MCF 10A (cell line): ENCODE measurements around the gene EPB41L1. TPM values are rescaled to one million over a fixed set of nuclear protein-coding genes. Genes with fewer than 3 reads are reported as not detected.

Experiments
- BruUV-seq: library from RNA; stranded (reverse); fragments of 400-500 nt; replicated peaks from 2 replicates; lab custom pipeline; 2021; lab: Mats Ljungman, UMichigan
- CTCF ChIA-PET: fragments of 300-600 bp; sonication (Branson Sonifier 250); formaldehyde crosslinking; extraction: SDS; loops from one replicate; lab custom pipeline; 2021; ENCODE audit warnings: antibody characterized with exemption, inconsistent platforms; lab: Yijun Ruan, JAX
- POLR2A ChIA-PET: fragments of 300-600, 350-650 bp; sonication (Branson Sonifier 250); formaldehyde crosslinking; extraction: SDS; loops from one replicate; lab custom pipeline; 2020; ENCODE audit warnings: antibody characterized with exemption, inconsistent platforms; lab: Yijun Ruan, JAX
- DNase-seq: peaks from one replicate; pipeline ENCODE4 v3.0.0-alpha.2; 2018; ENCODE audit not compliant: unreplicated experiment
- H3K27ac Mint-ChIP-seq: one replicate; pipeline ENCODE4 v1.8.0; 2022; ENCODE audit warnings: mild to moderate bottlenecking, low read depth, mixed read lengths; ENCODE audit not compliant: unreplicated experiment
- H3K27me3 Mint-ChIP-seq: one replicate; pipeline ENCODE4 v1.8.0; 2022; ENCODE audit warnings: mixed read lengths; ENCODE audit not compliant: insufficient read depth, unreplicated experiment
- H3K36me3 Mint-ChIP-seq: one replicate; pipeline ENCODE4 v1.8.0; 2022; ENCODE audit warnings: mild to moderate bottlenecking, moderate library complexity, mixed read lengths; ENCODE audit not compliant: insufficient read depth, unreplicated experiment
- H3K4me1 Mint-ChIP-seq: one replicate; pipeline ENCODE4 v1.8.0; 2022; ENCODE audit warnings: mixed read lengths; ENCODE audit not compliant: insufficient read depth, unreplicated experiment
- H3K4me3 Mint-ChIP-seq: one replicate; pipeline ENCODE4 v1.8.0; 2022; ENCODE audit warnings: mild to moderate bottlenecking, moderate library complexity, mixed read lengths; ENCODE audit not compliant: unreplicated experiment
- H3K9me3 Mint-ChIP-seq: one replicate; pipeline ENCODE4 v1.8.0; 2022; ENCODE audit warnings: mixed read lengths; ENCODE audit not compliant: unreplicated experiment
- CTCF ChIP-seq: fragments of 200-600 bp; IDR thresholded peaks from one replicate; pipeline ENCODE4 v1.8.0; 2022; ENCODE audit warnings: antibody characterized with exemption, mild to moderate bottlenecking; ENCODE audit not compliant: unreplicated experiment
- intact Hi-C: fragments of 100-400 bp; cut with micrococcal nuclease; formaldehyde crosslinking; loops from 2 replicates; pipeline ENCODE4 v1.14.1; 2022
- total RNA-seq: library from RNA; stranded (reverse); gene quantifications from 2 replicates; pipeline ENCODE4 v1.2.3, GENCODE V29; 2022

EPB41L1 gene
- total RNA-seq, 1 experiment from 2014 or later = 10.1 TPM

- DNase-seq = no peak
- H3K4me1 Mint-ChIP-seq = no peaks in the 10 kb centered on the region
- no peaks in the 10 kb centered on the region for H3K36me3 Mint-ChIP-seq
- H3K27ac Mint-ChIP-seq = no peak overlapping the region
- intact Hi-C loops = no loop called here
- CTCF ChIA-PET = interaction anchor here (0.8 to 2.7 kb wide), 3 partner anchors 10 to 171 kb away, joined by 3 to 8 read pairs (median 3); no protein-coding TSS in a partner anchor
- POLR2A ChIA-PET = interaction anchor here (0.7 kb wide), 2 partner anchors 47 to 160 kb away, joined by 3 read pairs; no protein-coding TSS in a partner anchor
- H3K27me3 Mint-ChIP-seq = no peaks in the 10 kb centered on the region
- H3K4me3 Mint-ChIP-seq = no peak overlapping the region
- no peak for TF ChIP-seq CTCF
- H3K9me3 Mint-ChIP-seq = no peaks in the 10 kb centered on the region
- BruUV-seq = no TSS peak
Measured at GRCh38 chr20:36268440-36269342, 114.2 kb downstream of the EPB41L1 start.

GRCh38 chr20:36269507-36269906 is 115.0 kb downstream of the EPB41L1 start:
- ChIA-PET CTCF (interaction anchor here (1.3 to 2.7 kb wide), 2 partner anchors 9 to 170 kb away, joined by 3 to 8 read pairs; no protein-coding TSS in a partner anchor), POLR2A (no interaction called here)
- no peak for TF ChIP-seq CTCF
- intact Hi-C loops = no loop called here
- no peaks in the 10 kb centered on the region for H3K4me1 Mint-ChIP-seq
- H3K27ac Mint-ChIP-seq = no peak overlapping the region
- no peak for DNase-seq
- no peaks in the 10 kb centered on the region for H3K36me3 Mint-ChIP-seq
- BruUV-seq = no TSS peak
- H3K27me3 Mint-ChIP-seq = no peaks in the 10 kb centered on the region
- no peak overlapping the region for H3K4me3 Mint-ChIP-seq
- H3K9me3 Mint-ChIP-seq = no peaks in the 10 kb centered on the region

GRCh38 chr20:36270744-36271638 is 116.5 kb downstream of the EPB41L1 start:
- no peak overlapping the region for H3K4me3 Mint-ChIP-seq
- no peaks in the 10 kb centered on the region for H3K4me1 Mint-ChIP-seq
- BruUV-seq = no TSS peak
- no peaks in the 10 kb centered on the region for H3K36me3 Mint-ChIP-seq
- H3K27ac Mint-ChIP-seq = no peak overlapping the region
- no peaks in the 10 kb centered on the region for H3K9me3 Mint-ChIP-seq
- ChIA-PET POLR2A (interaction anchor here (0.6 to 1.3 kb wide), 2 partner anchors 10 to 159 kb away, joined by 3 read pairs; no protein-coding TSS in a partner anchor), CTCF (interaction anchor here (0.6 to 5.3 kb wide), 6 partner anchors 8 to 1580 kb away, joined by 3 to 45 read pairs (median 4); no protein-coding TSS in a partner anchor)
- peaks cover 13% of the 10 kb centered on the region for H3K27me3 Mint-ChIP-seq
- no peak for DNase-seq
- no peak for TF ChIP-seq CTCF
- intact Hi-C loops = no loop called here
